D341Med (cell line): ENCODE measurements around the gene WDR1.

ENCODE experiments used
- DNase-seq: peaks from one replicate; pipeline ENCODE4 v3.0.0; 2012; ENCODE audit warnings: low spot score

Gene WDR1

DNA sequence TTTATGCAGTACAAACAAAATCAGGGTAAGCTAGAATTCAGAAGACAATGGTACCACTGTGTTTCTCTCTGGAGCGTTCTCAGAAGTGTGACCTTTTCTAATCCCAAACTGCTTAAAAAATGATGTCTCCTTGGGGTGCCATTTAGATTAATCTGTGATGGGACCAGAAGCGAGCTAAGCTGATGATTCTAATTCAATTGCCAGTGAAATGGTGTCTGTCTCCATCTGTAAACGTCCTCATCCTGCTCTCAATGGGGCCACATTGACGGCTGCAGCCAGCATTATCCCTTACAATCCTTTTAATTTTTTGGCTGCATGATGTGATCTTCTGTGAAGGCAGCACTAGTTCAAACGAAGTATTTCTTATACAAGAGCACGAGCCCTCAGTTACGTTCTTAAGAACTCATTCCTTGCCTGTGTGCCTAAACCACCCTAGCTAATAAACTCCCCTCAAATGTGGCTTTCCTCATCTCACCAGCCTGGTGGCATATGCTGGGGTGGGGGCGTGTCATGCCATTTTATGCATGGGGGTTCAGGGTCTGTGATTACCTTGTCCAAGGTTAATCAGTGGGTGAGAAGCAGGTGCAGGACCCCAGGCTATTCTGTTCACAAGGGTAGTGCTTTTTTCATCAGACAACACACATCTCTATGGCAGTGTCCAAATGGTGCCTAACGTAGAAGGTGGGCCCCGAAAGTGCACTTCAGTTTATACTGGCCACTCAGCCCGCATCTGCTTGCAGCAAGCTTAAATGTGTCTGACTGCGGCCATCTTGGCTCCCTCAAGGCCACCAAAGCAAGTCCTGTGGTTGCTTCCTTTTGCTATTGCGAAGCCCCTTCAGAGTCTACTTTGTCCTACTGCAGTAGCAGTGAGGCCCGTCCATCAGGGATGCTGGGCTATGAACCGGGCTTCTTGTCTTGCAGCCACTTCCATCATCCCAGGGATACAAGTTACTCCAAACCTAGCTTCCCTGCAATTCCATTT is 49.6 kb downstream of the WDR1 start:
- DNase-seq, result peak; percentile 29

DNA sequence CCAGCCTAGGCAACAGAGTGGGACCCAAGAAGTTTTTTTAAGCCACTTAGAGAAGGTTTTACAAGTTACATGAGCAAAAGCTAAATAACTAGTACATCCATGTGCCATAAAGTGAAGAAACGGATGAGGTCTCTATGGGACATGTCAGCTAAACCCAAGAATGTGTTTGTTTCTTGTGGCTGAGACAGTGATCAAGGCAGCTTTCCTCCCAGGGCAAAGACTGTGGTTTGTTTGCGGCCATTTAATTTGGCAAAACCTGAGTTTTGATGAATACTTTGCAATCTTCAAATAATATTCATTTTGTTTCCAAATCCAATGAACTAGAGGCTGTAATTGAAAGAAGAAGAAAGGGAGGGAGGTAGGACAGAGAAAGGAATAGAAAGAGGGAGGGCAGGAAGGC is 50.4 kb downstream of the WDR1 start:
- DNase-seq, result no peak

DNA sequence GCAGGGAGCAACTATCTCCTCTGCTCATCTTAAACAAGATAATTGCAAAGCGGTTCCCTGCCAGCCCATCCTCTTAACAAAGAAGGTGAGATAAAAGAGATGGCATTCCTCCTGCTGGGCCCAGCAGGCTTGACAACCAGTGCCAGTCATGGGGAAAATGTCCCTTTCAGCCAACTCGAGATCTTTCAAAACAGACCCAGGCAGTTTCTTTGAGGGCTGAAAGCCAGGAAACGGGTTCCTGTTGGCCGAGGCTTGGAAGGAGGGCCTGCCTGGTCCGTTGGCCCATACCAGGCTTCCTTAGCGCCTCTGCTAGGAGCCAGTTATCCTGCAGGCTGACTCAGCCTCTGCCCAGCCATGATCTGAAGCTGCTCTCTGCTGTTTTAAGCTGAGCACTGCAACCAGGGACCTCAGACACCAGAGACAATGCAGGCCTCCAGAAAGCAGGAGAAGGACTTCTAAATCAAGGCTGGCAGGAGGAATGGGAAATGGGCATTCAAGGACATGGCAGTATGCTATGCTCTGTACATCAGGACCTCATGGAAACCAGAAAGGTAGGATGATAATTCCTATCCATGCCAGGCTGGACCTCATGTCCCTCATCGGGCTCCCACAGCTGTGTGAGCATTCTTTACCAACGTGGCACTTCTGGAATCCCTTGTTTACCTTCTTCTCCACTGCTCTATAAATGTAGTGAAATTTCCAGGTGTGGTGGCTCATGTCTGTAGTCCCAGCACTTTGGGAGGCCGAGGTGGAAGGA is 52.9 kb downstream of the WDR1 start:
- peak; percentile 70 for DNase-seq

GRCh38 chr4:10061650-10062415 is 54.8 kb downstream of the WDR1 start:
- DNase-seq, result no peak

DNA sequence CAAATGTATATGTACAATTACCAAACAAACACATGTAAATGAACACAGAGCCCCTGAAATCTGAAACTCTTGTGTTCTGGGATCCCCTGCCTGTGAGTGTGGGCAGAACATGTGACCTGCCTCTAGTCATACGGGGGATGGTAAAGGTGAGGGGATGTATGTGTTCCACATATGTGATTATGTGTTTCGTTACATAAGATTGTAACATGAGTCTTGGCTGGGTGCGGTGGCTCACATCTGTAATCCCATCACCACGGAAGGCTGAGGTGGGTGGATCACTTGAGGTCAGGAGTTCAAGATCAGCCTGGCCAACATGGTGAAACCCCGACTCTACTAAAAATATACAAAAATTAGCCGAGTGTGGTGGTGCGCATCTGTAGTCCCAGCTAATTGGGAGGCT is 58.2 kb downstream of the WDR1 start:
- DNase-seq, result no peak

- DNase-seq, result no peak
These were observed 59.6 kb downstream of the WDR1 start for GRCh38 chr4:10057023-10057395.

DNA sequence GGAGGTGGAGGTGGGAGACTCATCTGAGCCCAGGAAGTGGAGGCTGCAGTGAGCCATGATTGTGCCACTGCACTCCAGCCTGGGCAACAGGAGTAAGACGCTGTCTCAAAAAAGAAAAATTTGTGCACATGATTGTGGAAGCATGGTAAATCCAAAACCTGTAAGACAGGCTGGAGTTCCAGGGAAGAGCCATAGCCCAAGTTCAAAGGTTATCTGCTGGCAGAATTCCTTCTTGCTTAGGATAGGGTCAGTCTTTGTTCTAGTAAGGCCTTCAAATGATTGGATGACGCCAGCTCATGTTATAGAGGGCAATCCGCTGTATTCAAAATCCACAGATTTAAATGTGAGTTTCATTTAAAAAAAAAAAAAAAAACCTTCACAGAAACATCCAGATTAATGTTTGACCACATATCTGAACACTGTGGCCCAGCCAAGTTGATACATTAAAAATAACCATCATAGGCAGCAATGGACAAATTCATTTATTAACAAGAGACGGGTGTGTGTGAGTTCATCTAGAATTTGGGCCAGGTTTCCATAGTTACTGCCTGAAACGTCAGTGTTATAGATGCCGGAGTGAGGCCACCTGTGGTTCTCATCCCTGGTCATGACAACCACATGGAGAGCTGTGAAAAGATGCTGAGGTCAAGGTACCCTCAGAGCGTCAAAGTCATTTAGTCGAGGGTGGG is 60.1 kb downstream of the WDR1 start:
- no peak for DNase-seq

GRCh38 chr4:10055871-10056270 is 60.7 kb downstream of the WDR1 start:
- no peak for DNase-seq

DNA sequence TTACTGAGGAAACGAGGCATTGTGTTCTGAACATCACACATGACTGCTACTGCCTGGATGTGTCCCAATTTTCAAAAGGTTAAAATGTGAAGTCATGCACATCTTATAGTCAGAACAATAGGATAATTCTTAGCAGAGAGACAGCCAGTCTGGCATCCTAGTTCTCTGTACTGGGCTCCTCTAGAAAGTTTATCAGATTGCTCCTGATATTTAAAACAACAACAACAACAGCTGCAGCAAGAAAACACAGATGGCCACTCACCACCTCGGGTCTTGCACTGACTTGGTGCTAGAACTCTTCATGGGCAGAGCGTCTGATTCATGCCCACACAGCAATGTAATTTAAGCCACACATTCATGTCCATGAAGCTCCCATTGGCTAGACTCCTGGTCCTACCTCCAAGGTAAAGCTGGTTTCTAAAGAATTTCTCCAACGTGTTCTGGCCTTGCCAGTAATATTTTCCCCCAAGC is 62.0 kb downstream of the WDR1 start:
- no peak for DNase-seq

GRCh38 chr4:10053635-10054453 is 62.8 kb downstream of the WDR1 start:
- no peak for DNase-seq

DNA sequence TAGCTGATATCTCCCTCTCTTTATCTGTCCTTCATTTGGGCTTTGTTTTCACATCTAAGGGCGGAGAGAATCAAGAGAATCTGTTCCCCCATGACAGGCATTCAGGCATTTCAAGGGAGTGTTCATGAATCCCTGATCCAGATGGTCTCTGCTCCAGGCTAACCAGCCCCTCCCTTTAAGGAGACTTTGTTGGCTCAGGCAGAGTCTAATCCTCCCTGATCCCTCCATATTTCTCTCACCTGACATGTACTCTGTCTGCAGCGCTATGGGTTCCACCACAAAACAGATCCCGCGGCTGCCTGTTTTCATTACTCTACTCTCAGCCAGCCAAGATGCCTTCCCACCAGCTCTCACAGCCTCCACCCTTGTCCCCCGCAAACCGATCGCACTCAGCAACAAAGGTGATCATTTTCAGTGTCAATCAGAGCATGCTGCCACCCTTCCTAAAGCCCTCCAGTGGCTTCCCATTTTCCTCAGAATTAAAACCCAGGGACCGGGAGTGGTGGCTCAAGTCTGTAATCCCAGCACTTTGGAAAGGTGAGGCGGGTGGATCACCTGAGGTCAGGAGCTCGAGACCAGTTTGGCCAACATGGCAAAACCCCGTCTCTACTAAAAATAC is 65.0 kb downstream of the WDR1 start:
- peak; percentile 79 for DNase-seq

DNA sequence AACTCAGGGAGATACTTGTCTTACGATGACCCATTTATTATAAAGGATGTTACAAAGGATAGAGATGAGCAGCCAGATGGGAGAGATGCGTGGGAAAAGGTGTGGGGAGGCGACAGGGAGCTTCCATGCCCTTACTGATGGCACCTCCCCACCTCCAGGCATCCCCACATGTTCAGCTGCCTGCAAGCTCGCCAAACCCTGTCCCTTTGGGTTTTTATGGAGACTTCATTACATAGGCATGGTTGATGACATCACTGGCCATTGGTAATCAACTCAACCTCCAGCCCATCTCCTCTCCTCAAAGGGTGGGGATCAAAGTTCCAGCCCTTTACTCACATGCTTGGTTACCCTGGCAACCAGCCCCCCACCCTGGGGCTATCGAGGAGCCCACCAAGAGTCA is 65.9 kb downstream of the WDR1 start:
- DNase-seq, result no peak

- DNase-seq, result no peak
These were observed 66.3 kb downstream of the WDR1 start for GRCh38 chr4:10050261-10050661.

DNA sequence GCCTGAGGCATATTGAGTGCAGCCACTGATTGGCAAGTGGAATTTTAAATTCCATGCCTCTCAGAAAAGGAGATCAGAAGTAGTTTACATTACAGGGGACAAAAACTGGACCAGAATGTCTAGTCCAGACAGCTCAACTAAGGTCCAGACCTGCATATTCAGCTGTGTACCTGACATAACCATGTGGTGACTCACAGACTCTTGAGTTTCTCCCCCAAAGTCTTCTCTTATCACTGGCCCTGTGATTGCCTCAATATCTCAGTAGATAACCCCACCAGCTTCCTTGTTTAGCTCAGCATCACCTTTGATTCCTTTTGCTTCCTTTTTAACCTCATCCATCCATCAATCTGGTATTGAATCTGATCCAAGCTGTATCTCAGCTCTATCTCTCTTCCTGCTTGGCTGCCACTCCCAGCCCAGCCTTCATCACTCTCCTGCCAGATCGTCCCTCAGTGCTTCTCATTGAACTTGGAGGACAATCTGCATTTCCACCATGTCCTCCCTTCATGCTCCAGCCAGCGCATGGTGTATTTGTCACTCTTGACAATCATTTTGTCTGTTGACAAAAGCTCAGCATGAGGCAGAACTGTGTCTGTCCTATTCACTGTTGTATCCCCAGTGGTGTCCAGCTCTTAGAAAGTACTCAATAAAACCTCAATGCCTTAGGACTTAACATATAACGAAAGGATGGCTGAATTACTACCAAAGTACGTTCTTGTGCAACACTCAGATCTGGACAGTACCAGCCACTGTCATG is 67.5 kb downstream of the WDR1 start:
- DNase-seq, result no peak

DNA sequence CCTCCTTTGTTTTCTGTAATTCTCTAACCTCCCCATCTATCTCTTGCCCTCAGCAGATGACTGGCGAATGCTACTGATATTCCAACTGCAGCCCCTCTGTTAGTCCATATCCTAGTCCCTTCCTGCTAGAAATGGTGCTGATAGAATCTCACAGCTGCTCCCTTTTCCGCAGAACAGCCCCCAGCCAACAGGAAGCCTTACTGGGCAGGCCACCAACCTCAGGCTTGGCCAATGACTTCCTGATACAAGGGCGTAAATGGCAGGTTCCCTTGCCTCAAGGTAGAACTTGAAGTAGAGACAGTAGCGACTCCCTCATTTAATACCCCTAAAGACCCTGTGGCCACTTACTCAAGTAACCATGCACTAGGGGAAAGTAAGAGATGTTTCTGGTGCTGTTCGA is 68.6 kb downstream of the WDR1 start:
- DNase-seq, result no peak

GRCh38 chr4:10046471-10046870 is 70.1 kb downstream of the WDR1 start:
- DNase-seq, result no peak

GRCh38 chr4:10045481-10045880 is 71.1 kb downstream of the WDR1 start:
- DNase-seq, result no peak

DNA sequence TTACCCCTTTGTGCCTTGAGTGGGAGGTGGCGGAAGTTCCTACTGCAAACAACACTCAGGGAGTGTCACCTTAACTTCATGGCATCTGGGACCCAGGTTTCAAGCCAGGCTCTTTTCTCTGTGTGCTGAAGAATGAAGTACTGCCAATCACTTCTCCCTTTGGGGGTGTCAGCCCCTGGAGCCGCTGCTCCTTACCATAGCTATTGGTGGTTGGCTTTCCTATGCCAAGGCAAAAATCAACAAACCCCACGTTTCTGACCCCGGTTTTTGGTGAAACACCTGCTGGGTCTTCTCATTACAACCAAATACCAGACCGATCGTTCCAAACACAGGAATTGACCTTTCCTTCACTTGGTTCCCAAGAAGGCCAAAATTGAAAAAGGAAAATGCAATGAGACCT is 75.6 kb downstream of the WDR1 start:
- DNase-seq, result no peak

DNA sequence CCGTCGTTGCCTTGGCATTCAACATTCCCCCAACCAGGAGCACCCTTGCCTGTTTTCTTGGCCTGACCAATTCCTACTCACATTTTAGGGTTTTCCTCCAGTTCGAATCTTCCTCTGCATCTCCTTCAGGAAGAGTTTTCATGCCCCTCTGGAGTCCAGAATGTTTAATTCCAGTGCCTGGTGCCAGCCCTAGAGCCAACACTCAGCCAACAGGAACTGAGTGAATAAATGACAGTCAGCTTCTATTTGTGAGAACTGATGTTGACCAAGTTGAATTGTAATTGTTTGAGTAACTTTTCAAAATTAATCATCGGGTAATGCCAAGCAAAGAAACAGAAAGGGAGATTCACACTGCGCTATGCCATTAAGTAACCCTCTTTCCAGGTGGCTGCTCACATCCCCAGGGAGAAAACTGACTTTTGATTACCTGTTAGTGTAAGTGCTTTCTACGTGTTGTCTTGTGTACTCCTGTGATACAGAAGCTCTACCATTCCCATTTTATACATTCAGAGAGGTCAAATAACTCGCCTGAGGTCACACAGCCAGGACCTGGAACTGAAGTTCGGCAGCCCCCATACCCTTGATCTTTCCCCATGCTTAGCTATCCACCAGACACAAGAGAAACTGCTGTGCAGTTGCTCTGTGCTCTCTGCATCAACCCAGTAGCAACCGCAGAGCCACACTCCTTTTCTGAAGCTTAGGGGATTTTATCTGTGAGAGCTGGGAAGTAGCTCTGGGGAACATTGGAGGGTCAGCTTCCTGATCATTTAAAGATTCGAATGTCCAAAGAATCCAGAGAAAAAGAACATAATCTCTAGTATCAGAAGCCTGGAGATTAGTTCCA is 76.3 kb downstream of the WDR1 start:
- DNase-seq, result no peak
